K562 (cell line): ENCODE results near the gene METTL25B. TPM values are rescaled to one million over a fixed set of nuclear protein-coding genes. Genes with fewer than 3 reads are reported as not detected.
A peak's percentile ranks its signal among the peaks of the same experiment; 100 is the strongest.

Experiments
- CBFB ChIP-seq: sonication (generic); formaldehyde crosslinking; IDR thresholded peaks from 2 replicates; pipeline ENCODE4 v1.4.0; 2020; ENCODE audit warnings: mild to moderate bottlenecking, missing genetic modification reagents
- CCAR2 ChIP-seq: fragments of 200-400 bp; formaldehyde crosslinking; IDR thresholded peaks from 2 replicates; pipeline ENCODE4 v1.6.1; 2017; ENCODE audit warnings: mild to moderate bottlenecking, low read depth, low read length
- CREB1 ChIP-seq, 2 experiments: sonication (generic) in 1 of 2; formaldehyde crosslinking in 1 of 2; IDR thresholded peaks; 2 replicates each; pipeline versions ENCODE4 v1.6.1 to v1.8.0; 2012 to 2022; ENCODE audit warnings: inconsistent platforms in 1 of 2, mild to moderate bottlenecking in 1 of 2, missing genetic modification reagents in 1 of 2, moderate library complexity in 1 of 2
- CTBP1 ChIP-seq: fragments of 450-650 bp; IDR thresholded peaks from 2 replicates; pipeline ENCODE4 v1.6.1; 2016; ENCODE audit warnings: borderline replicate concordance
- ESRRA ChIP-seq: fragments of 450-650 bp; IDR thresholded peaks from 2 replicates; pipeline ENCODE4 v1.6.1; 2014; ENCODE audit warnings: low read depth, mild to moderate bottlenecking, moderate library complexity, borderline replicate concordance
- GATAD2B ChIP-seq: fragments of 450-650 bp; IDR thresholded peaks from 2 replicates; pipeline ENCODE4 v1.6.1; 2017; ENCODE audit warnings: mild to moderate bottlenecking, borderline replicate concordance
- HDGF ChIP-seq: fragments of 450-650 bp; IDR thresholded peaks from 2 replicates; pipeline ENCODE4 v1.6.1; 2016
- KAT8 ChIP-seq: fragments of 450-650 bp; IDR thresholded peaks from 2 replicates; pipeline ENCODE4 v1.6.1; 2016; ENCODE audit warnings: low read depth, mild to moderate bottlenecking
- KDM2B ChIP-seq: fragments of 250-450 bp; sonication (Bioruptor Pico); IDR thresholded peaks from 2 replicates; pipeline ENCODE4 v1.8.0; 2021; ENCODE audit warnings: mild to moderate bottlenecking, moderate library complexity
- PTBP1 ChIP-seq: fragments of 200-400 bp; formaldehyde crosslinking; IDR thresholded peaks from 2 replicates; pipeline ENCODE4 v1.6.1; 2017; ENCODE audit warnings: low read depth, low read length
- RBFOX2 ChIP-seq: fragments of 200-400 bp; formaldehyde crosslinking; IDR thresholded peaks from 2 replicates; pipeline ENCODE4 v1.6.1; 2017; ENCODE audit warnings: low read depth, mild to moderate bottlenecking, low read length, moderate library complexity
- SETDB1 ChIP-seq: IDR thresholded peaks from one replicate; pipeline ENCODE4 v1.6.1; 2012; ENCODE audit warnings: low read length, control low read depth, inconsistent platforms
- SPI1 ChIP-seq: IDR thresholded peaks from 2 replicates; pipeline ENCODE4 v1.6.1; 2011; ENCODE audit warnings: low read depth, low read length, control low read depth, borderline replicate concordance
- THRAP3 ChIP-seq: fragments of 450-650 bp; IDR thresholded peaks from 2 replicates; pipeline ENCODE4 v1.6.1; 2016; ENCODE audit warnings: mild to moderate bottlenecking, inconsistent platforms, borderline replicate concordance
- ZBTB7A ChIP-seq: IDR thresholded peaks from 2 replicates; pipeline ENCODE4 v1.6.1; 2011; ENCODE audit warnings: low read depth, mild to moderate bottlenecking, low read length, moderate library complexity, borderline replicate concordance; ENCODE audit not compliant: control insufficient read depth
- ZC3H8 ChIP-seq: fragments of 450-650 bp; IDR thresholded peaks from 2 replicates; pipeline ENCODE4 v1.6.1; 2017
- ZNF717 ChIP-seq: fragments of 250-450 bp; sonication (Bioruptor Pico); IDR thresholded peaks from 2 replicates; pipeline ENCODE4 v1.5.0; 2021
- ZNF75A ChIP-seq: fragments of 450-650 bp; formaldehyde crosslinking; IDR thresholded peaks from 2 replicates; pipeline ENCODE4 v1.4.0; 2020; ENCODE audit warnings: mild to moderate bottlenecking
- polyA plus RNA-seq, 8 experiments: library from polyadenylated mRNA; depleted of rRNA in 4 of 8; stranded (reverse) in 5 of 8; unstranded in 3 of 8; fragments of >200 nt; fragmentation: Nextera tagmentation in 2 of 8; fragmentation: Illumina TruSeq in 1 of 8; extraction: Ambion mirVana in 2 of 8; extraction: Trizol in 1 of 8; gene quantifications; 2 replicates each; pipeline versions ENCODE4 v1.2.1 to v1.2.3, GENCODE V29; 2011 to 2014; ENCODE audit warnings: inconsistent platforms in 1 of 8, missing spikeins in 1 of 8
- total RNA-seq, 7 experiments: library from RNA; depleted of rRNA in 6 of 7; stranded (reverse); fragments of >200 nt in 6 of 7; fragmentation: Illumina TruSeq in 2 of 7; extraction: Trizol in 2 of 7; gene quantifications; 2 replicates each; pipeline versions ENCODE4 v1.2.1 to v1.2.3, GENCODE V29; 2011 to 2021; ENCODE audit warnings: low replicate concordance in 1 of 7
- TF ChIP-seq, protein P1 (sequence below): fragments of 450-650 bp; IDR thresholded peaks from 2 replicates; pipeline ENCODE4 v1.7.1; 2018; ENCODE audit warnings: mild to moderate bottlenecking, low read depth; ENCODE audit not compliant: partially characterized antibody
- TF ChIP-seq, protein P2 (sequence below): fragments of 250-450 bp; sonication (Bioruptor Pico); IDR thresholded peaks from 2 replicates; pipeline ENCODE4 v1.6.1; 2021; ENCODE audit warnings: mild to moderate bottlenecking
- TF ChIP-seq, protein P3 (sequence below): fragments of 250-450 bp; sonication (Bioruptor Pico); IDR thresholded peaks from 2 replicates; pipeline ENCODE4 v1.5.1; 2021; ENCODE audit warnings: mild to moderate bottlenecking
- TF ChIP-seq, protein P4 (sequence below): IDR thresholded peaks from 2 replicates; pipeline ENCODE4 v1.6.1; 2012; ENCODE audit warnings: low read depth, low read length, improper control_type of control experiment, borderline replicate concordance

METTL25B gene
- total and polyA plus RNA-seq, 9 of the 15 experiments (the other 6 are each of a cell fraction or from before 2014, with no cell fraction given), result 7.7 to 48.3 (median 33.1) TPM

DNA sequence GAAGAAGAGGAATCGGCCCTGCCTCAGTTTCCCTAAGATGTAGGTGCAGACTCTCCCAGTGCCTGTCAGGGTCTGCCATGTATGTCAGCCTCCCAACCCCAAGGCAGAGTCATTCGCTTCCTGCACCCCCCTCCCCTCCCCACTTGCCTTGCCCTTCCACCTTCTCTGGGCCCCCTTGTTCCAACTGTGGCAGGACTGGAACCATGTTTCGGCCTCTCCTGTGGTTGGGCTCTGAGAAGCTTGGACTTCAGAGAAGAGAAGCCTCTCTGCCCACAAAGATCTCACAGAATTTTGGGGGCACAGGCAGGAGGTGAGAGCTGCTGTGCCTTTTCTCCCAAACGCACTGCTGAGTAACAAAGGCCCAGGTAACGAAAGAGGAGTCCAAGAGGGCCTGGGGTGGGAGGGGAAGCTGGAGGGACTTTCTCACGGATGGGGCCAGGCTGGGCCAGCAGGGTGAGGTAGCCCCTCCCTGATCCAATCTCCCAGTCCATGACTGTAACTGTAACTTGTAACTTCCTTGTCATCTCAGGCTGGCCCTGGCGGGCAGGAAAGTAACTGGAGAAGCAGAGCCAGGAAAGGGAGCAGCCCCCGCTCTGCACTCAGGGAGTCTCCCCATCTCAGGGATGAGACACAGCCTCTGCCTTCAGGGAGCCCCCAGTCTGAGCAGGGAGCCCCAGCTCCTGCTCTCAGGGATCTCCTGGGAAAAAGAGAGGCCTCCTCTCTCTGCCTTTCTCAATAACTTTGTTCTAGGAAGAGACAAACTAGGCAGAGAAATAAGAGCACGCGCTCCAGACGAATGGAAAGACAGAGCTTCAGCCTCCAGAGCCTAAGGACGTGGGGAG lies 34.2 kb upstream of the METTL25B start (continued):
- TF ChIP-seq, protein P1, sequence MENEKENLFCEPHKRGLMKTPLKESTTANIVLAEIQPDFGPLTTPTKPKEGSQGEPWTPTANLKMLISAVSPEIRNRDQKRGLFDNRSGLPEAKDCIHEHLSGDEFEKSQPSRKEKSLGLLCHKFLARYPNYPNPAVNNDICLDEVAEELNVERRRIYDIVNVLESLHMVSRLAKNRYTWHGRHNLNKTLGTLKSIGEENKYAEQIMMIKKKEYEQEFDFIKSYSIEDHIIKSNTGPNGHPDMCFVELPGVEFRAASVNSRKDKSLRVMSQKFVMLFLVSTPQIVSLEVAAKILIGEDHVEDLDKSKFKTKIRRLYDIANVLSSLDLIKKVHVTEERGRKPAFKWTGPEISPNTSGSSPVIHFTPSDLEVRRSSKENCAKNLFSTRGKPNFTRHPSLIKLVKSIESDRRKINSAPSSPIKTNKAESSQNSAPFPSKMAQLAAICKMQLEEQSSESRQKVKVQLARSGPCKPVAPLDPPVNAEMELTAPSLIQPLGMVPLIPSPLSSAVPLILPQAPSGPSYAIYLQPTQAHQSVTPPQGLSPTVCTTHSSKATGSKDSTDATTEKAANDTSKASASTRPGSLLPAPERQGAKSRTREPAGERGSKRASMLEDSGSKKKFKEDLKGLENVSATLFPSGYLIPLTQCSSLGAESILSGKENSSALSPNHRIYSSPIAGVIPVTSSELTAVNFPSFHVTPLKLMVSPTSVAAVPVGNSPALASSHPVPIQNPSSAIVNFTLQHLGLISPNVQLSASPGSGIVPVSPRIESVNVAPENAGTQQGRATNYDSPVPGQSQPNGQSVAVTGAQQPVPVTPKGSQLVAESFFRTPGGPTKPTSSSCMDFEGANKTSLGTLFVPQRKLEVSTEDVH, result no peak
- TF ChIP-seq ESRRA (peak; percentile 2; the same call in 1 of the 2 replicates), SETDB1 (no peak), ZC3H8 (no peak), KDM2B (CRISPR knock-in tag) (no peak), THRAP3 (no peak), ZNF717 (CRISPR knock-in tag) (peak; percentile 58; the same call in 1 of the 2 replicates), SPI1 (no peak), CTBP1 (peak; percentile 67), PTBP1 (no peak), CBFB (CRISPR knock-in tag) (peak; percentile 81; the same call in 1 of the 2 replicates), RBFOX2 (peak; percentile 53), CREB1 (IDR thresholded peaks at IDR 0.05) (no peak), CREB1 (CRISPR knock-in tag; IDR thresholded peaks at IDR 0.05) (peak; percentile 59; the same call in 1 of the 2 replicates), CCAR2 (no peak), ZNF75A (CRISPR knock-in tag) (no peak), HDGF (no peak), ZBTB7A (peak; percentile 83; the same call in 1 of the 2 replicates), KAT8 (no peak), GATAD2B (no peak)
- TF ChIP-seq, protein P2, sequence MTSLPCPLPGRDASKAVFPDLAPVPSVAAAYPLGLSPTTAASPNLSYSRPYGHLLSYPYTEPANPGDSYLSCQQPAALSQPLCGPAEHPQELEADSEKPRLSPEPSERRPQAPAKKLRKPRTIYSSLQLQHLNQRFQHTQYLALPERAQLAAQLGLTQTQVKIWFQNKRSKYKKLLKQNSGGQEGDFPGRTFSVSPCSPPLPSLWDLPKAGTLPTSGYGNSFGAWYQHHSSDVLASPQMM (CRISPR knock-in tag), result no peak
- TF ChIP-seq, protein P3, sequence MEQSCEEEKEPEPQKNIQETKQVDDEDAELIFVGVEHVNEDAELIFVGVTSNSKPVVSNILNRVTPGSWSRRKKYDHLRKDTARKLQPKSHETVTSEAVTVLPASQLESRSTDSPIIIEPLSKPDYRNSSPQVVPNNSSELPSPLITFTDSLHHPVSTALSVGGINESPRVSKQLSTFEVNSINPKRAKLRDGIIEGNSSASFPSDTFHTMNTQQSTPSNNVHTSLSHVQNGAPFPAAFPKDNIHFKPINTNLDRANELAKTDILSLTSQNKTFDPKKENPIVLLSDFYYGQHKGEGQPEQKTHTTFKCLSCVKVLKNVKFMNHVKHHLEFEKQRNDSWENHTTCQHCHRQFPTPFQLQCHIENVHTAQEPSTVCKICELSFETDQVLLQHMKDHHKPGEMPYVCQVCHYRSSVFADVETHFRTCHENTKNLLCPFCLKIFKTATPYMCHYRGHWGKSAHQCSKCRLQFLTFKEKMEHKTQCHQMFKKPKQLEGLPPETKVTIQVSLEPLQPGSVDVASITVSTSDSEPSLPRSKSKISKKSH (CRISPR knock-in tag), result no peak
- TF ChIP-seq, protein P4, sequence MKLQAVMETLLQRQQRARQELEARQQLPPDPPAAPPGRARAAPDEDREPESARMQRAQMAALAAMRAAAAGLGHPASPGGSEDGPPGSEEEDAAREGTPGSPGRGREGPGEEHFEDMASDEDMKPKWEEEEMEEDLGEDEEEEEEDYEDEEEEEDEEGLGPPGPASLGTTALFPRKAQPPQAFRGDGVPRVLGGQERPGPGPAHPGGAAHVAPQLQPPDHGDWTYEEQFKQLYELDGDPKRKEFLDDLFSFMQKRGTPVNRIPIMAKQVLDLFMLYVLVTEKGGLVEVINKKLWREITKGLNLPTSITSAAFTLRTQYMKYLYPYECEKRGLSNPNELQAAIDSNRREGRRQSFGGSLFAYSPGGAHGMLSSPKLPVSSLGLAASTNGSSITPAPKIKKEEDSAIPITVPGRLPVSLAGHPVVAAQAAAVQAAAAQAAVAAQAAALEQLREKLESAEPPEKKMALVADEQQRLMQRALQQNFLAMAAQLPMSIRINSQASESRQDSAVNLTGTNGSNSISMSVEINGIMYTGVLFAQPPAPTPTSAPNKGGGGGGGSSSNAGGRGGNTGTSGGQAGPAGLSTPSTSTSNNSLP, result no peak
